Stimulated activated CD4-positive, alpha-beta T cell treated with anti-CD3 and anti-CD28 coated beads, Interleukin-15, amount 100 ng/mL, for 48 hours (primary cell): Measurements from ENCODE around the gene TMEM200C.
A peak's percentile ranks its signal among the peaks of the same experiment; 100 is the strongest.
"Not testable (repeated sequence)": the region's sequence is repeated elsewhere in the genome, so short reads cannot be mapped to it uniquely, and the experiment has no call there.

Source experiments
- DNase-seq, 2 donors: peaks; one replicate each; pipeline ENCODE4 v3.0.0-alpha.2; 2020; ENCODE audit warnings: low read depth in 2 of 2

The TMEM200C gene

GRCh38 chr18:5891854-5892215 is 3.5 kb downstream of the TMEM200C start:
- DNase-seq, result no peak

DNA sequence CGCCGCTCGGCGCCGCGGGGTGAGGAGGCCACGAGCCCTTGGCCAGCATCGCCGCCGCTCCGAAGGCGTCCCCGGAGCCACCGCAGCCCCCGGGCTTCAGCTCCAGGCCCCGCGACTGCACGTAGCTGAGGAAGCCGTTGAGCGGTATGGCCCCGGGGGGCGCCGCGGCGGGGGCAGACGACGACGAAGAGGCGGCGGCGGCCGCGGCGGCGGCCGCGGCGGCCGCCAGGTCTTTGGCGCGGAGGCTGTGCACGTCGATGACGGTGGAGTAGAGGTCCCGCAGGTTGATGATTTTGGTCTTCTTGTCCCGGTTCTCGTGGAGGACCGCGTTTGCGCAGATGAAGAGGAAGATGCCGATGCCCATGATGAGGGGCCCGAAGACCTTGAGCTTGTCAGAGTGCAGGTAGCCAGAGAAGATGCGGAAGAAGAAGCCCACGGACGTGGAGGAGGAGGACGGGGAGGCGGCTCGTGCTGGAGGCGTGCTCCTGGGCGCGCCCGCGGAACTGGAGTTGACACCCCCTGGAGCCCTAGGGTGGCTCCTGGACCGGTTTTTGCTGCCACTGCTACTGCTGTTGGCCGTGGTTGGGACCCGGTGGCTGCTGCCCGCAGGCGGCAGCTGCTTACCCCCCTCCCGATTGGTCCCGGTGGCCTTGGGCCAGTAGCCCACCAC is 4.0 kb downstream of the TMEM200C start:
- DNase-seq, result no peak

DNA sequence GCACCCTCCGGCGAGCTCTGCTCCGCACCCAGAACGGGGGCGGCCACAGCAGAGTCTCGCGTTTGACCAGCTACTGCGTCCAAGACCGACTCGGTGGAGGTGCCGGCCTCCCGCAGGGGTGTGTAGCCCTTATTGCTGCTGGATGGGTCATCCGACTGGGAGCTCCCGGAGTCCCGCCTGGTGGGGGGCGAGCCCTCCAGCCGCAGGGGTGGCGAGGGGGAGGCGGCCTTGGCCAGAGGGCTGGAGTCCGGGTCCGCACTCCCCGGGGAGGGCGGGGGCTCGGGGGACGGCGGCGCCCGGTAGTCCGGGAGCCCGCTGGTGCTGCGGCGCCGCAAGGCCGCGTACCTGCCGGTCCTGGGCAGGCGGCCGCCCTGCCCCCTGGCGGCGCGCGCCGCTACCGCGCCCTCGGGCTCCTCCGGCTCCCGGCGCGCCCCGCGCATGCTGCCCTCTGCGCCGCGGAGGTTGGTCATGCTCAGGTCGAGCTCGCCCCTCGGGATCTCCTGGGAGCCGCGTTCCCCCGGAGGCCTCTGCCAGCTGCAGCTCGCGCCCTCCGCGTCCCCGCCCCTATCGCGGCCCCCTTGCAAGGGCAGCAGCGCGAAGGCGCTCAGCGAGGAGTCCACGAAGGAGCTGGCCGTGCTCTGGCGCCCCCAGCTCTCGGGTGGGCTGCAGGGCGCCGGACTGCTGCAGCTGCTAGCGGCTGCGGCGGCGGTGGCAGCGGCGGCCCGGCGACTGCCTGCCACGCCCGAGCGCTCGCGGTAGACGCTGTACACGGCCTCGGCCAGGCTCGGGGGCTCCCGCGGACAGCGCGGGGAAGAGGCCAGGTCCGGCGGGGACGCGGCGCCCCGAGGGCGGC is 4.8 kb downstream of the TMEM200C start:
- peak in 1 of 2 donors; percentile 20 for DNase-seq

GRCh38 chr18:5885361-5885760 is 10.0 kb downstream of the TMEM200C start:
- DNase-seq, result no peak

DNA sequence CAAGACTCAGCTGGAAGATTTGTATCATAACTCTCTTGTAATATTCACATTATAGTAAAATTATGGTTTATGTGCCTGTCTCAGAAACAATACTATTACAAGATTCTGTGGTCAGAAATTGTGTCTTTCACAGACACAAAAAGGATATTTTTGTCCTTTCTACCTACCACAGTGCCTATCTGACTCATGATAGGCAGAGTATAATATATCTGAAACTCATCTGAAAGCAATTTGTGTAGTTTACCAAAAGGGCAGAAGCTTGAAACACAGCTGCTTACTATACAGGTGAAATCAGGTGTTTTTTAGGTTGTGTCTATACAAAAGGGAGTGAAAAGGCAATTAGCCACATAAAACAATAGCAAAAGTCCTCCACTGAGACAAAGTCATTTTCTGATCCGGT is 10.9 kb downstream of the TMEM200C start:
- no peak for DNase-seq

GRCh38 chr18:5879479-5879882 is 15.8 kb downstream of the TMEM200C start:
- no peak for DNase-seq

GRCh38 chr18:5876891-5877290 is 18.4 kb downstream of the TMEM200C start:
- no peak for DNase-seq

GRCh38 chr18:5874336-5874735 is 21.0 kb downstream of the TMEM200C start:
- no peak for DNase-seq

DNA sequence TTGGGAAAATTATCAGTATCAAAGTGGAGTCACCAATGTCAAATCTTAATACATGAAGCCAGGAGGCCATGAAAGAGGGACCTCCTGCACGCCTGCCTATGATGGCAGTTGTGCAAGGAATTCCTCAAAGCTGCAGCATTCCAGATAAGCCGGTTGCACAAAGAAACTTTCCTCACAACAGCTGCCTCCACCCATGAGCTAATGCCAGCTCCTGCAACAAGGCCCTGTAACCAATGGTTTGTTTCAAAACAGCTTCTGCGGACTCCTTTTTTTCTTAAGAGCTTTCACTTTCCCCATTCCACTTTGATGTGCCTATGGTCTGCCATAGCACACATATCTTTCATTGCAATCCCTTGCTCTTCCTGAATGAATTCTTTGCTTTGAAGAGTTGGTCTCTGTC is 22.4 kb downstream of the TMEM200C start:
- no peak for DNase-seq

GRCh38 chr18:5871426-5871825 is 23.9 kb downstream of the TMEM200C start:
- DNase-seq, result no peak

- peak in 1 of 2 donors; percentile 41 for DNase-seq
Observed at GRCh38 chr18:5868218-5868854, 27.0 kb downstream of the TMEM200C start.

- DNase-seq, result no peak
Observed at GRCh38 chr18:5865521-5865920, 29.8 kb downstream of the TMEM200C start.

DNA sequence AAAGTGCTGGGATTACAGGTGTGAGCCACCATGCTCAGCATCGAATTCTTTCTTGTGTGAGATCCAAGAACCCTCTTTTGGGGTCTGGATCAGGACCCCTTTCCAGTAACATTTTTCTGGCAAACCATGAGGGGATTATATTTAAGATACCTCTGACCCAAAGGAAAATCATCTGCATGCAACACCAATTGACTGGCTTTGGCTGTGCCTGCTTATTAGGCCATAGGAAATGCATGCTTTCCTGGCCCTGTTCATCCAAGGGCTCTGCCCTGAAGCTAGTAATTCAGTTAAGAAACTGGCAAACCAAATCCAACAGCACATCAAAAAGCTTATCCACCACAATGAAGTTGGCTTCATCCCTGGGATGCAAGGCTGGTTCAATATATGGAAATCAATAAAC is 33.2 kb downstream of the TMEM200C start:
- DNase-seq, result not testable (repeated sequence)

DNA sequence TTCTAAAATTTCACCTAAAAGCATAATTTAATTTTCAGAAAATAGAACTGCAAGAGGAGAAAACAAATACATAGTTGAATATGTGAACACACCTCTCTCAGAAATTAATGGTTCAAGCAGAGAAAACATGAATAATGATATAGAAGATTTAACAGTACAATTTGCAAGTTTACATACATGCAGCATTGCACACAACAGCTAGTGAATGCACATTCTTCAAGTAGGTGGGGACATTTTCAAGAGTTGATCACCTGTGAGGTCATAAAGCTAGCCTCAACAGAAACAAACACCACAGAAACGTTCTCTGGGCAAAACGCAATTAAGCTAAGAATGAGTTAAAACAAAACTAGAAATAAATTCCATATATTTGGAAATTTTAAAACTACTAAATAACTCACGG is 38.1 kb downstream of the TMEM200C start:
- no peak for DNase-seq

DNA sequence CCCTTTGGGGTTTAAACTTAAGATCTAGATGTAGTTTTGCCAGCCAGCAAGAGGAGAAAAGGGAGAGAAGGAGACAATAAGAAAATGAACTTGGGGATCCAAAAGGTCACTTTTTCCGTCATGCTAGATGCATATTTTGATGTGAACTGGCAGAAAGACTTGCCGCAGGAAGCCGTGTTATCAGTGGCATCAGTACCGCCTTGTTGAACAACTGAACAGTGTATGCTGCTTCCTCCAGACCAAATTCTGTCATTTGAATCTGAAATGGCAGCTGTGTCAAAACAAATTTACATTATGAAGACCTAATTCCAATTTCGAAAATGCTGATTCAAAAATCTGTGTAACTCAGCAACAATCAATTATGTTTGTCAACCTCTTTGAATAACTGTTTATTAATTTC is 42.1 kb downstream of the TMEM200C start:
- no peak for DNase-seq

DNA sequence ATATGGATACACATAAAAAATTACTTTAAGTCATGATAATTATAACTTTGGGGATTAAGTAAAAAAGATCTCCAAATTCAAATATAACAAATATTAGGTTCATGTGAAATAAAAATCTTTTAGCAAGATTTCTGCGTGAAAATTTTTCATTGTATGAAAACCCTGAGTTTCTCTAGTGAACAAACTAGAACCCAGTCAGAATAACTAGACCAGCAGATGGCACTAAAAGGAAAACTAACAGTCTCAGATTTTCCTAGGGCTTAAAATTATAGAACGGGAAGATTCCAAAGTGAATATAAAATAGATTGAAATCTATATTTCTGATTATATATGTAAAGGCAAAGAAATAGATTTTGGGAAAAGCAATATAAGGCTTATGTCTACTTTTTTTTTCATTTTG is 43.3 kb downstream of the TMEM200C start:
- DNase-seq, result no peak

DNA sequence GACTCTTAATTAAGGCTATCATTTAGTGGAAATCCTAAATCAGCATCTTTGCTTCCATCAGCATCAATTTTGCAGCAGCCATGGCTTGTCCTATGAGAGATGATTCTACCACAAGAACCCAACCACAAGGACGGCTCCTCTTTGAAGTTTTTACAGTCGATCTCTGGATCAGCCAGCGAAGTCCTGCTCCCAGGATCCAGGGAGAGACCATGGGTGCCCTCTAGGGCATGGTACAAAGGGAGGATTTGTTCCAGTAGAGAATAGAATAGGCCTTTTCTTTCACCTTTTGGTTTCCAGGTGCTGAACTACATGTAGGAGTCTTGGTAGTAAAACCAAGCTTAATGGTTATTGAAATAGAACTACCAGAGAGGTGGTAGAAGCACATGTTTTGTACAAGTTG is 52.7 kb downstream of the TMEM200C start:
- no peak for DNase-seq

DNA sequence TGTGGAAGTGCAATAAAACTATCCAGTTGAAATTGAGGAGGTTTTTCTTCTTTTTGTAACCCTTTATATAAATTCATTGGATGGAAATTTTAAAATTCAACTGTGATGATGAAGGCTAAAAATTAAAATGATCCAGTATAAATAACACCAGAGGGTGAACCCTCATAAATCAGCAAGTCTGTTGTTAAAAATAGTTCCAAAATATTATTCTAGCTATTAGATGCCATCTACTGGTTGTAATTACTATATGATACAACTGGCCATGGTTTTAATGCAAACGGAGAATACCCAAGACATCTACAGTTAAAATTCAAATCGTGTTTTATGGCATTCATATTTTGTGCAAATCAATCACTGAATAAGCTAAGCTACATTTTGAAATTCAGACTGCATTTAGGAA is 53.8 kb downstream of the TMEM200C start:
- DNase-seq, result no peak

- no peak for DNase-seq
Observed at GRCh38 chr18:5840547-5840946, 54.8 kb downstream of the TMEM200C start.

GRCh38 chr18:5840025-5840424 is 55.3 kb downstream of the TMEM200C start:
- DNase-seq, result no peak

GRCh38 chr18:5839102-5839501 is 56.2 kb downstream of the TMEM200C start:
- DNase-seq, result no peak
